ENCODE measurements around the gene DCLK2.

The DCLK2 gene

DNA sequence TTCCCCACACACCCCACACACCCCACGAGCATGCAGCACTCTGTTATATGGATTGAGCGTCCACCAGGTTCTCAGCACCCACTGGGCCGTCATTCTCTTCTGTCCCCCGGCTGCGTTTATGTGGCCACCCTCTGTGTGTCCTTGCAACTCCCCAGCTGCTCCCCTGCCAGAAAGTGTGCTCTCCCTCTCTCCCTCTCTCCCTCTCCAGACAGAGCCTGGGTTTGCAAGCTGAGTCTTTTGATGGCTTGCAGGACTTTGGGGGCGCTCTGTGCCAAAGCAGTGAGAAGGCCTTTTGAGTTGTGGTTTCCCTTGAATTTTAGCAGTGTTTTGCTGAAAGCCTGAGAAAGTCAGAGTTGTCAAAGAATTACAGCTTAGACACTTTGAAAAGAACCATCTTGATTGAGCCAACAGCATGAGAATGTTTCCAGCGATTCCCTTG lies 173.5 kb downstream of the DCLK2 start:
- Histone ChIP-seq H3K79me1 (ENCODE audit: low read length) (no peaks in the 10 kb centered on the region), H3K4me3 (ENCODE audit: low read length) (no peak overlapping the region), H3K4me2 (ENCODE audit: low read length) (no peak overlapping the region), H2AK5ac (ENCODE audit: low read length) (no peak overlapping the region), H3K79me2 (ENCODE audit: control insufficient read depth, insufficient read depth, low read length) (no peaks in the 10 kb centered on the region), H4K8ac (ENCODE audit: low read depth, low read length) (no peak overlapping the region), H2BK15ac (replicated peaks; ENCODE audit: low read depth) (no peak overlapping the region), H3K27ac (ENCODE audit: low read depth, low read length) (no peak overlapping the region), H3K23ac (ENCODE audit: low read length) (no peak overlapping the region), H3K4me1 (ENCODE audit: control insufficient read depth, low read depth, low read length) (no peaks in the 10 kb centered on the region), H3K36me3 (ENCODE audit: control insufficient read depth, insufficient read depth, low read length) (no peaks in the 10 kb centered on the region), H4K5ac (ENCODE audit: low read length) (no peak overlapping the region), H3K9ac (ENCODE audit: low read length) (no peak overlapping the region), H3K4ac (ENCODE audit: low read depth, low read length) (no peak overlapping the region), H3K56ac (ENCODE audit: low read length) (no peak overlapping the region), H2BK5ac (ENCODE audit: low read length) (no peak overlapping the region), H2BK120ac (ENCODE audit: low read depth, low read length) (no peak overlapping the region), H3K27me3 (ENCODE audit: insufficient read depth, low read length, poor library complexity) (no peaks in the 10 kb centered on the region), H3K18ac (ENCODE audit: low read length) (no peak overlapping the region)
- WGBS (ENCODE audit: extremely low coverage, insufficient coverage, low lambda C conversion rate): no CpG with 5 or more reads among the region's 7 CpGs
- DNase-seq: peak; percentile 67

DNA sequence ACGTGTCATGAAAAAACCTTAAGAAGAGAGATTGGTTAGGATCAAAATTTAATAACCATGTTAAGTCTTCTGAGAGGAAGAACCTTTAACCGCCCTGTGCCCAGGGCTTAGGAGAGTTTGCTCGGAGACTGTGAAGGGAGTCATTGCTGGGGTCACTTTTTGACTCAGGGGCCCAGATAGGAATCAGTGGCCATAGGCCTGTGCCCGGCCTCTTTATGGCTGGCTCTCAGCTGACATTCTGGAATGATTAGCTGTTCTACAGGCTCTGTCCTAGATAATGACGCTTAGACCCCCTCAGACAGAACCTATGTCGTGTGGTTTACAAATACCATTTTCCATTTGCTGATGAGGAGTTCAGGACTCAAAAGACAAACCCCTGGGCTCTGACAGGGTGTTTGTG lies 174.1 kb downstream of the DCLK2 start:
- Histone ChIP-seq H3K27me3 (ENCODE audit: insufficient read depth, low read length, poor library complexity) (no peaks in the 10 kb centered on the region), H3K23ac (ENCODE audit: low read length) (no peak overlapping the region), H3K9ac (ENCODE audit: low read length) (no peak overlapping the region), H2BK120ac (ENCODE audit: low read depth, low read length) (no peak overlapping the region), H3K79me1 (ENCODE audit: low read length) (no peaks in the 10 kb centered on the region), H3K36me3 (ENCODE audit: control insufficient read depth, insufficient read depth, low read length) (no peaks in the 10 kb centered on the region), H4K5ac (ENCODE audit: low read length) (no peak overlapping the region), H3K4me2 (ENCODE audit: low read length) (no peak overlapping the region), H4K8ac (ENCODE audit: low read depth, low read length) (no peak overlapping the region), H3K56ac (ENCODE audit: low read length) (no peak overlapping the region), H3K18ac (ENCODE audit: low read length) (no peak overlapping the region), H3K4me3 (ENCODE audit: low read length) (no peak overlapping the region), H3K27ac (ENCODE audit: low read depth, low read length) (no peak overlapping the region), H2BK5ac (ENCODE audit: low read length) (no peak overlapping the region), H3K4ac (ENCODE audit: low read depth, low read length) (no peak overlapping the region), H3K79me2 (ENCODE audit: control insufficient read depth, insufficient read depth, low read length) (no peaks in the 10 kb centered on the region), H3K4me1 (ENCODE audit: control insufficient read depth, low read depth, low read length) (no peaks in the 10 kb centered on the region), H2BK15ac (replicated peaks; ENCODE audit: low read depth) (no peak overlapping the region), H2AK5ac (ENCODE audit: low read length) (no peak overlapping the region)
- no peak for DNase-seq
- WGBS (ENCODE audit: extremely low coverage, insufficient coverage, low lambda C conversion rate): no CpG with 5 or more reads among the region's 6 CpGs

DNA sequence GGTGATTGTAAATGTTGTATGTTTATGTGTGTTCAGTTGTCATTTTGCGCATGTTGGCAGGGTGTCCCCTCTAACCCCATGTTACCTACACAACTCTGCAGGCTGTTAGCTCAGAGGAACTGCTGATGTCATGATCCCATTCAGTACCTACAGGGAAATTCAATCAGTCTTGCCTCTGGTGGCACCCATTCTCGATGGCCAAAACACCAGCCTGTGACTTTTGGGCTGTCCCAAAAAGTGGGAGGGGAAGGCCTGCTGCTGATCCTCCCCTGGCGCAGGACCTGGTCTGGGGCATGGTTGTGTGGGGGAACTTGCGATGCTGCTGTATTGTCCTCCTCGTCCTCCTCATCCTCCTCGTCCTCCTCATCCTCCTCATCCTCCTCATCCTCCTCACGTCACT lies 174.5 kb downstream of the DCLK2 start:
- no peak overlapping the region for H3K4ac ChIP-seq (ENCODE audit: low read depth, low read length)
- H3K36me3 ChIP-seq (ENCODE audit: control insufficient read depth, insufficient read depth, low read length): no peaks in the 10 kb centered on the region
- WGBS (ENCODE audit: extremely low coverage, insufficient coverage, low lambda C conversion rate): no CpG with 5 or more reads among the region's 7 CpGs
- no peak overlapping the region for H3K18ac ChIP-seq (ENCODE audit: low read length)
- no peaks in the 10 kb centered on the region for H3K79me2 ChIP-seq (ENCODE audit: control insufficient read depth, insufficient read depth, low read length)
- H3K27ac ChIP-seq (ENCODE audit: low read depth, low read length): no peak overlapping the region
- no peaks in the 10 kb centered on the region for H3K79me1 ChIP-seq (ENCODE audit: low read length)
- no peak overlapping the region for H4K5ac ChIP-seq (ENCODE audit: low read length)
- H2BK120ac ChIP-seq (ENCODE audit: low read depth, low read length): no peak overlapping the region
- no peak overlapping the region for H2BK5ac ChIP-seq (ENCODE audit: low read length)
- no peaks in the 10 kb centered on the region for H3K4me1 ChIP-seq (ENCODE audit: control insufficient read depth, low read depth, low read length)
- H3K4me2 ChIP-seq (ENCODE audit: low read length): no peak overlapping the region
- H2BK15ac ChIP-seq (replicated peaks; ENCODE audit: low read depth): no peak overlapping the region
- H3K56ac ChIP-seq (ENCODE audit: low read length): no peak overlapping the region
- no peak overlapping the region for H3K9ac ChIP-seq (ENCODE audit: low read length)
- H3K23ac ChIP-seq (ENCODE audit: low read length): no peak overlapping the region
- H4K8ac ChIP-seq (ENCODE audit: low read depth, low read length): no peak overlapping the region
- DNase-seq: no peak
- H3K27me3 ChIP-seq (ENCODE audit: insufficient read depth, low read length, poor library complexity): no peaks in the 10 kb centered on the region
- no peak overlapping the region for H2AK5ac ChIP-seq (ENCODE audit: low read length)
- no peak overlapping the region for H3K4me3 ChIP-seq (ENCODE audit: low read length)

GRCh38 chr4:150253416-150253815 lies 175.2 kb downstream of the DCLK2 start:
- WGBS (ENCODE audit: extremely low coverage, insufficient coverage, low lambda C conversion rate): no CpG with 5 or more reads among the region's 11 CpGs
- no peak overlapping the region for H3K4me3 ChIP-seq (ENCODE audit: low read length)
- H3K36me3 ChIP-seq (ENCODE audit: control insufficient read depth, insufficient read depth, low read length): no peaks in the 10 kb centered on the region
- no peak overlapping the region for H3K56ac ChIP-seq (ENCODE audit: low read length)
- no peaks in the 10 kb centered on the region for H3K79me1 ChIP-seq (ENCODE audit: low read length)
- no peak overlapping the region for H3K18ac ChIP-seq (ENCODE audit: low read length)
- H2BK15ac ChIP-seq (replicated peaks; ENCODE audit: low read depth): no peak overlapping the region
- no peak for DNase-seq
- no peak overlapping the region for H4K8ac ChIP-seq (ENCODE audit: low read depth, low read length)
- H3K23ac ChIP-seq (ENCODE audit: low read length): no peak overlapping the region
- H3K4me2 ChIP-seq (ENCODE audit: low read length): no peak overlapping the region
- H3K79me2 ChIP-seq (ENCODE audit: control insufficient read depth, insufficient read depth, low read length): no peaks in the 10 kb centered on the region
- H3K4ac ChIP-seq (ENCODE audit: low read depth, low read length): no peak overlapping the region
- H4K5ac ChIP-seq (ENCODE audit: low read length): no peak overlapping the region
- H3K4me1 ChIP-seq (ENCODE audit: control insufficient read depth, low read depth, low read length): no peaks in the 10 kb centered on the region
- no peak overlapping the region for H2BK5ac ChIP-seq (ENCODE audit: low read length)
- no peak overlapping the region for H2AK5ac ChIP-seq (ENCODE audit: low read length)
- H3K27ac ChIP-seq (ENCODE audit: low read depth, low read length): no peak overlapping the region
- H3K27me3 ChIP-seq (ENCODE audit: insufficient read depth, low read length, poor library complexity): no peaks in the 10 kb centered on the region
- no peak overlapping the region for H2BK120ac ChIP-seq (ENCODE audit: low read depth, low read length)
- no peak overlapping the region for H3K9ac ChIP-seq (ENCODE audit: low read length)

GRCh38 chr4:150253965-150254630 lies 175.9 kb downstream of the DCLK2 start:
- H2BK5ac ChIP-seq (ENCODE audit: low read length): no peak overlapping the region
- no peak for DNase-seq
- H3K4me3 ChIP-seq (ENCODE audit: low read length): no peak overlapping the region
- H3K4ac ChIP-seq (ENCODE audit: low read depth, low read length): no peak overlapping the region
- H2BK15ac ChIP-seq (replicated peaks; ENCODE audit: low read depth): no peak overlapping the region
- no peaks in the 10 kb centered on the region for H3K36me3 ChIP-seq (ENCODE audit: control insufficient read depth, insufficient read depth, low read length)
- H4K5ac ChIP-seq (ENCODE audit: low read length): no peak overlapping the region
- no peak overlapping the region for H3K23ac ChIP-seq (ENCODE audit: low read length)
- H3K9ac ChIP-seq (ENCODE audit: low read length): no peak overlapping the region
- H3K18ac ChIP-seq (ENCODE audit: low read length): no peak overlapping the region
- H3K27ac ChIP-seq (ENCODE audit: low read depth, low read length): no peak overlapping the region
- H3K4me2 ChIP-seq (ENCODE audit: low read length): no peak overlapping the region
- no peaks in the 10 kb centered on the region for H3K79me1 ChIP-seq (ENCODE audit: low read length)
- no peak overlapping the region for H3K56ac ChIP-seq (ENCODE audit: low read length)
- no peaks in the 10 kb centered on the region for H3K4me1 ChIP-seq (ENCODE audit: control insufficient read depth, low read depth, low read length)
- no peak overlapping the region for H4K8ac ChIP-seq (ENCODE audit: low read depth, low read length)
- H2BK120ac ChIP-seq (ENCODE audit: low read depth, low read length): no peak overlapping the region
- no peak overlapping the region for H2AK5ac ChIP-seq (ENCODE audit: low read length)
- no CpG with 5 or more reads among the region's 18 CpGs for WGBS (ENCODE audit: extremely low coverage, insufficient coverage, low lambda C conversion rate)
- no peaks in the 10 kb centered on the region for H3K79me2 ChIP-seq (ENCODE audit: control insufficient read depth, insufficient read depth, low read length)
- no peaks in the 10 kb centered on the region for H3K27me3 ChIP-seq (ENCODE audit: insufficient read depth, low read length, poor library complexity)

GRCh38 chr4:150255610-150256224 lies 177.5 kb downstream of the DCLK2 start:
- DNase-seq: no peak
- Histone ChIP-seq H2BK5ac (ENCODE audit: low read length) (no peak overlapping the region), H4K5ac (ENCODE audit: low read length) (no peak overlapping the region), H3K79me1 (ENCODE audit: low read length) (no peaks in the 10 kb centered on the region), H2AK5ac (ENCODE audit: low read length) (no peak overlapping the region), H2BK120ac (ENCODE audit: low read depth, low read length) (no peak overlapping the region), H3K36me3 (ENCODE audit: control insufficient read depth, insufficient read depth, low read length) (no peaks in the 10 kb centered on the region), H4K8ac (ENCODE audit: low read depth, low read length) (no peak overlapping the region), H3K4me2 (ENCODE audit: low read length) (no peak overlapping the region), H2BK15ac (replicated peaks; ENCODE audit: low read depth) (no peak overlapping the region), H3K4ac (ENCODE audit: low read depth, low read length) (no peak overlapping the region), H3K79me2 (ENCODE audit: control insufficient read depth, insufficient read depth, low read length) (no peaks in the 10 kb centered on the region), H3K27ac (ENCODE audit: low read depth, low read length) (no peak overlapping the region), H3K27me3 (ENCODE audit: insufficient read depth, low read length, poor library complexity) (no peaks in the 10 kb centered on the region), H3K23ac (ENCODE audit: low read length) (no peak overlapping the region), H3K56ac (ENCODE audit: low read length) (no peak overlapping the region), H3K4me1 (ENCODE audit: control insufficient read depth, low read depth, low read length) (no peaks in the 10 kb centered on the region), H3K9ac (ENCODE audit: low read length) (no peak overlapping the region), H3K18ac (ENCODE audit: low read length) (no peak overlapping the region), H3K4me3 (ENCODE audit: low read length) (no peak overlapping the region)
- WGBS (ENCODE audit: extremely low coverage, insufficient coverage, low lambda C conversion rate): no CpG with 5 or more reads among the region's 16 CpGs
